Suppressor macrophage treated with lipopolysaccharide for 4 hours (primary cell): ENCODE data around the gene IL37.

Source experiments
- DNase-seq: peaks from one replicate; pipeline ENCODE4 v3.0.0-alpha.2; 2020

The IL37 gene

GRCh38 chr2:112962308-112963175 lies 51.6 kb downstream of the IL37 start:
- no peak for DNase-seq

GRCh38 chr2:112967023-112967422 lies 56.1 kb downstream of the IL37 start:
- no peak for DNase-seq
